HG02885 (cell line): ENCODE measurements around the gene ZNF771.
"Not testable (repeated sequence)": the region's sequence is repeated elsewhere in the genome, so short reads cannot be mapped to it uniquely, and the experiment has no call there.

Experiments used
- ATAC-seq: cut with Tn5 transposase; IDR thresholded peaks from one replicate; pipeline ENCODE4 v1.9.1; 2021; ENCODE audit warnings: mild to moderate bottlenecking; ENCODE audit not compliant: unreplicated experiment, poor library complexity

ZNF771 gene

DNA sequence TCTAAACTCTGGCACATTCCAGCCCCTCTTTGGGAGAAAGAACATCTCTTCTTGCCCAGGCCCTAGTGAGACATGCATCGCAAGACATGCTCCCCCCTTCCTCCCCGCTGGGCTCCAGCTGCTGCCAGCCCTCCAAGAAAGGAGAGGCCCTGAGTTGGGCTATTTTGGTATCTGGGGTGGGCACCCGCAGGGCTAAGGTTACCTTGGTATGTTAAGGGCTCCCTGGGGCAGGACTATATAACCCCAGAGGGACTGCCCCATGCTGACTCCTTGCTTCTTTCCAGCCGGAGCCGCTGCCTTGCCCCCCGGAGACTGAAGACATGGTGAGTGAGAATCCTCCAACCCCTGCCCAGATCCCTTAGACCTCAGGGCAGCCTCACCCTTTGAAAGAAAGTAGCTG, 32.9 kb upstream of the ZNF771 start, which contains the start of gene MYL11:
Gene MYL11 (plus strand): TSS at position 265 of the 400 bp plus-strand sequence. CDS start 56 bp downstream, at position 321.
- ATAC-seq = no peak

- ATAC-seq = no peak
Measured at GRCh38 chr16:30375864-30376263, 31.5 kb upstream of the ZNF771 start.

DNA sequence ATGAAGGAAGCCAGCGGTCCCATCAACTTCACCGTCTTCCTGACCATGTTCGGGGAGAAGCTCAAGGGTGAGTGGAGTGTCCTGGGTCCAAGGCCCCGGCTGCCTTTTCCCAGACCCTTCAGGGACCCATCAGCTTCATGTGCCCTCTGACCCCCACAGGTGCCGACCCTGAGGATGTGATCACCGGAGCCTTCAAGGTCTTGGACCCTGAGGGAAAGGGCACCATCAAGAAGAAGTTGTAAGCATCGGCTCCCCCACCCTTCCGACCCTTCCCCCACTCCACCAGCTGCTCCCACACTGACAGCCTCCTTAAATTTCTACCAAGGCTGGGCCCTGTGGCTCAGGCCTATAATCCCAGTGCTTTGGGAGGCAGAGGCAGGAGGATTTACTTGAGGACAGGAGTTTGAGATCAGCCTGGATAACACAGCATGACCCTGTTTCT, 30.9 kb upstream of the ZNF771 start:
- no peak for ATAC-seq

DNA sequence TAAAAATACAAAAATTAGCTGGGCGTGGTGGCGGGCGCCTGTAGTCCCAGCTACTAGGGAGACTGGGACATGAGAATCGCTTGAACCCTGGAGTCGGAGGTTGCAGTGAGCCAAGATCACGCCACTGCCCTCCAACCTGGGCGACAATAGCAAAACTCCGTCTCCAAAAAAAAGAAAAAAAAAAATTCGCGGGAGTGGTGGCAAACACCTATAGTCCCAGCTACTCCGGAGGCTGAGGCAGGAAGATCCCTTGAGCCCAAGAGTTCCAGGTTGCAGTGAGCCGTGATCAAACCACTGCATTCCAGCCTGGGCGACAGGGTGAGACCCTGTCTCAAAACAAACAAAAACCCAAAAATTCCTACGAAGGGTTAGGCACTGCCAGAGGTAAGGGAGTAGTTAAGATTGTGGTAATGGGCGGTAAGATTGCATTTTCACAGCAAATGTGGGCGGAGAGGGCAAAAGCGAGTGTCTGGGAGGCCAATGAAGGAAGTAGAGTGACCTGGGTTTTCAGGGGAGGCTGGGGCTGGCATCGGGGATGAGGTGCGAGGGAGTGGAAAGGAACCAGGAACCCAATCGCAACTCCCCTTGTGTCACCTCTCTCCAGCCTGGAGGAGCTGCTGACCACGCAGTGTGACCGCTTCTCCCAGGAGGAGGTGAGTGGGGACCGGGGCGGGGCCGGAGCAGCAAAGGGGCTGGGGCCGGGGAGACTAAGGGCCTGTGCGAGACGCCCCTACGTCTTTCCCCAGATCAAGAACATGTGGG, 30.2 kb upstream of the ZNF771 start:
- no peak for ATAC-seq

- ATAC-seq = peak; percentile 39
Measured at GRCh38 chr16:30377812-30378235, 29.6 kb upstream of the ZNF771 start.

GRCh38 chr16:30378236-30379157, 28.9 kb upstream of the ZNF771 start:
- peak; percentile 91 for ATAC-seq

DNA sequence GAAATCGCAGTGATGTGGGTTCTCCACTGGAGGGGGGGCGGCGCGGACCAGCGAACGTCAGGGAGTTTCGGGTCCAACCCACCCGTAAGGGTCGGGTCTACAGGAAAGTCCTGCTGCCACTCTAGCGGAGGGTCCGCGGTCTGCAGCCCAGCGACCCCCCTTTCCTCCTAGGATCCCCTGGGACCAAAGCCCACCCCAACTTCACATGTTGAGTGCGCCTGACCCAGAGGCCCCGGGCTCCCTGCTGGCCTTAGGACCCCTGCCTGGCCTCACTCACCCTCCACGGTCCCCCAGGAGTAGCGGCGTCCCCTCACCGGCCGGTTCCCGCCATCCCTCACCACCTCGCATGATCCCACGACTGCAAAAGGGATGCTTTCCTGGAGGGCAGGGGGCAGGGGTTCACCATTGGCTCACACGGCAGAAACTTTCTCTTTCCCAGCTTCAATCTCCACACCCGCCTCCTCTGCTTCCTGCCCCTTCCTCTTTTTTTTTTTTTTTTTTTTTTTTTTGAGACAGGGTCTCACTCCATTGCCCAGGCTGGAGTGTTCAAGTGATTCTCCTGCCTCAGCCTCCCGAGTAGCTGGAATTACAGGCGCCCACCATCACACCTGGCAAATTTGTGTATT, 28.1 kb upstream of the ZNF771 start:
- no peak for ATAC-seq

DNA sequence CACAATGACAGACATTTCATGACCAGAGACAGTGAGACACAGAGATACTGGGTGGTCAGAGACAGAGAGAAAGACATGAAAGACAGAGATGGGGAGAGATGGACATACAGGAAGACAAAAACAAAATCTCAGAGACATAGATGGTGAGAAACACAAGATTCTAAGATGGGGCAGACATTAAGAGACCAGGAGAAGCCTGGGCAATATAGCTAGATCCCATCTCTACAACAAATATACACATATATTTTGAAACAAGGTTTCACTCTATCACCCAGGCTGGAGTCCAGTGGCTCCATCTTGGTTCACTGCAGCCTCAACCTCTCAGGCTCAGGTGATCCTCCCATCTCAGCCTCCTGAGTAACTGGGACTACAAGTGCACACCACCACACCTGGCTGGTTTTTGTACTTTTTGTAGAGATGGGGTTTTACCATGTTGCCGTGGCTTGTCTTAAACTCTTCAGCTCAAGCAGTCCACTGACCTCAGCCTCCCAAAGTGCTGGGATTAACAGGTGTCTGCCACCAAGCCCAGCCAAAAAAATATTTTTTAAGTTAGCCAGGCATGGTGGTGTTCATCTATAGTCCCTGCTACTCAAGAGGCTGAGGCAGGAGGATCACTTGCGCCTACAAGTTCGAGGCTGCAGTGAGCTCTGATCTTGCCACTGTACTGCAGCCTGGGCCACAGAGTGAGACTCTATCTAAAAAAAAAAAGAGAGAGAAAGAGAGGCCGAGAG, 27.2 kb upstream of the ZNF771 start:
- no peak for ATAC-seq

DNA sequence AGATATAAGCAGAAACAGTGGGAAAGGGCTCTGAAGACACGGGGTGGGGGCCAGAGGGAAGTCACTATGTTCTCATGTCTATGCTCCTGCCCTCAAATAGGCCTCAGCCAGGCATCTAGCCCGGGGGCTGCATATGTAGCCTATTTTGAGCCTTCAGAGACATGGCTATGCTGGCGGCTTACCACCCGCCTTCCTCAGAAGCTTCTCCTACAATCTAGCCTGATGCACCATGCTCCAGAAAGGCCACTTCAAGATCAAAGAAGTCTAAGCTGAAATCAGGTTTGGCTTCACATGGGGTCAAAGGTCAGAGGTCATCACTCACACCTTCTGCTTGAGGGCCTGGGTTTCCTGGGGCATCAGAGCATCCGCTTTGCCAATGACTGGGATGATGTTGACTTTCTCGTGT, 26.6 kb upstream of the ZNF771 start:
- no peak for ATAC-seq

GRCh38 chr16:30381291-30382041, 25.9 kb upstream of the ZNF771 start:
- no peak for ATAC-seq

GRCh38 chr16:30382111-30382881, 25.1 kb upstream of the ZNF771 start, which contains the start of gene SEPTIN1:
Gene SEPTIN1 (minus strand): TSS chr16:30382561. CDS start chr16:30382542, 19 bp downstream.
- ATAC-seq = peak; percentile 29

DNA sequence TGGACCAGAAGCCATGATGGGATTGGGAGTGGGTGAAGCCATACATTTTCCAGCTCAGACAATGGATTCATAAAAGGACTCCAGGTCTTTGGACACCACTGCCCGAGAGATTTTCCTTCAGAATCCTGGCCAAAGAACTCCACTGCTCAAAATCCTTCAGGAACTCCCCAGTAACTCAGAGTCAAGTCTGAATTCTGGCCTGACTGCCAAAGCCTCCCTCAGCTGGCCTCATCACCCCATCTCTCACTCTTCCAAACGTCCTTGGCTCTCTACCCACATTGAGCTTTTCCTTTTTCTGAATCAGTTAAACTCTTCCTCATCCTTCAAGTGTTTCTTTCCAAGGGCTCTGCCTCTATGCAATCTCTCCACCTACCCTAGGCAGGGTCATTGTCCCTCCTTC, 23.9 kb upstream of the ZNF771 start:
- no peak for ATAC-seq

DNA sequence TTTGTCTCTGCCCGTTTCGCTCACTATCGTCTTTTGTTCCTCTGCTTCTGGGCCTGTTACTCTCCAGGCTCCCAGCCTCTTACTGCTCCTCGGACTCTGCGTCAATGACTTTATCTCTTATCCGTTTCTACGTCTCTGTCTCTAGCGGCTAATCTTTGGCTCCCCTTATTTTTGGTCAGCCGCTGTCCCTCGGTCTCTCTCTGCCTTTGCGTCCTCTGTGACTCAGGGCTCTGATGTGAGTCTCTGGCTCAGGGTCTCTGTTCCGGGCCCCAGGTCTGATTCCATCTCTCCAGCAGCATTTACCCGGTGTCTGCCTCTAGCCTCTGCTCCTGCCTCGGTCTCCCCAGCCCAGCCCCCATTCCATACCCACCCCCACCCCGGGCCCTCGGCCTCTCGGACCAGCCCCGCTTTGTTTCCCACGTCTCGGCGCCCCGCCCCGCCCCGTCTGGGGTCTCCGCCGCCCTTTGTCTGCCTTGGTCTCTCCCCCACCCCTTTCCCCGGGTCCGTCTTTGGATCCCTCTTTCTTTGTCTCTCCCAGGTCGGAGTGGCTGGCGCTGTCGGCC, 12.7 kb upstream of the ZNF771 start:
- no peak for ATAC-seq

- peak; percentile 79 for ATAC-seq
Measured at GRCh38 chr16:30395155-30395991, 12.0 kb upstream of the ZNF771 start, which contains the start of gene ZNF48. Gene ZNF48 (plus strand): TSS chr16:30395420. CDS start chr16:30395795, 375 bp downstream.

DNA sequence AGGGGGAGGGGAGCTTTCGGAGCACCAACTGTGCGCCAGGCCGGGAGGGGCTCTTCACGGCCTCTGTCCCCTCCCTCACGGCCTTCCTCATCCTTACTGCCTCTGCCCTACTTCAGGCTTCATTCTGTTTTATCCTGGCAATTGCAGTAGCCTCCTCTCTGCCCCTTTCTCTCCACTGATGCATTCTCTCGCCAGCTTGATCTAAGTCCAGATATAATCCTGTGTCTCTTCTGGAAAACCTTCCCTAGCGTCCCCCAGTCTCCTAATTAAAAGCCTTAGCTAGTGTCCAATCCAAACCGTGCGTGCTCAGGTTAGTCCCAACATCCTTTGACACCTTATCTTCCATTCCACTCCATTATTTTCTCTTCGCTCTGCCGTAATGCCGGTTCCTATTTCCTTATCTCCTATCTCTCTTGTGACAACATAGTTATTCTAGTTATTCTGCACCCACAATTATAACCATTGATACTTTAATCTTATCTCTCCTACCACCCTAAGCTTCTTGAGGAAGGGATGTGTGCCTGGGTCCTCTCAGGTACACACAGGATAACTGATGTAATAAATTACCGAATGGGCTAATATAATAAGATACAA, 11.3 kb upstream of the ZNF771 start:
- no peak for ATAC-seq

DNA sequence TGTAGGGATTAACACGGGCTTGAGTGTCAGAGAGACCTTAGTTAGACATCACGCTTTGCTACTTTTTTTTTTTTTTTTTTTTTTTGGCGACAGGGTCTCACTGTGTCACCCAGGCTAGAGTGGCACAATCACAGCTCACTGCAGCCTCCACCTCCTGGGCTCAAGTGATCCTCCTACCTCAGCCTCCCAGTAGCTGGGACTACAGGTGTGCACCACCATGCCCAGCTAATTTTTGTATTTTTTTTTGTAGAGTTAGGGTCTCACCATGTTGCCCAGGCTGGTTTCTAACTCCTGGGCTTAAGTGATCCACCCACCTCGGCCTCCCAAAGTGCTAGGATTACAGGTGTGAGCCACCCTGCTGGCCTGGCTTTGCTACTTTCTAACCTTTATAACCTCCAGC, 10.8 kb upstream of the ZNF771 start:
- not testable (repeated sequence) for ATAC-seq

DNA sequence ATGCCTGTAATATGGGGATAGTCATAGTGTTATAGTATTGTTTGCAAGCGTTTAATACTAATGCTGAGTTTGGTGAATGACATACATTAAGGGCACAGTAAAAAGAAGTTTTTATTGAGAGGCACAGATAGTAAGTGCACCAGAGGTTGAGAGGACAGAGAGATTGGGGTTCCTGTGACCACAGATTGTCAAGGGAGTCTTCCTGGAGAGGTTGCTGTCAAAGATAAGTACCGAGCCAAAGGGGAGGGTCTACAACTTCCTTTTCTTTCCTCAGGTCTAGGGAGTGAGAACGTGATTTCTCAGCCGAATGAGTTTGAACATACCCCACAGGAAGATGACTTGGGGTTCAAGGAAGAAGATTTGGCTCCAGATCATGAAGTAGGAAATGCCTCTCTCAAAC, 10.3 kb upstream of the ZNF771 start:
- ATAC-seq = no peak
